GM19023 (cell line): Measurements from ENCODE around the gene DOCK4.

Source experiments
- ATAC-seq: cut with Tn5 transposase; IDR thresholded peaks from one replicate; pipeline ENCODE4 v1.9.1; 2021; ENCODE audit warnings: mild to moderate bottlenecking, moderate library complexity; ENCODE audit not compliant: unreplicated experiment

Gene DOCK4

GRCh38 chr7:111697771-111698170 is 508.4 kb downstream of the DOCK4 start:
- no peak for ATAC-seq

GRCh38 chr7:111694376-111694775 is 511.8 kb downstream of the DOCK4 start:
- no peak for ATAC-seq

- no peak for ATAC-seq
These were observed 515.7 kb downstream of the DOCK4 start for GRCh38 chr7:111690364-111691111.

- ATAC-seq: no peak
These were observed 520.9 kb downstream of the DOCK4 start for GRCh38 chr7:111685349-111685748.

DNA sequence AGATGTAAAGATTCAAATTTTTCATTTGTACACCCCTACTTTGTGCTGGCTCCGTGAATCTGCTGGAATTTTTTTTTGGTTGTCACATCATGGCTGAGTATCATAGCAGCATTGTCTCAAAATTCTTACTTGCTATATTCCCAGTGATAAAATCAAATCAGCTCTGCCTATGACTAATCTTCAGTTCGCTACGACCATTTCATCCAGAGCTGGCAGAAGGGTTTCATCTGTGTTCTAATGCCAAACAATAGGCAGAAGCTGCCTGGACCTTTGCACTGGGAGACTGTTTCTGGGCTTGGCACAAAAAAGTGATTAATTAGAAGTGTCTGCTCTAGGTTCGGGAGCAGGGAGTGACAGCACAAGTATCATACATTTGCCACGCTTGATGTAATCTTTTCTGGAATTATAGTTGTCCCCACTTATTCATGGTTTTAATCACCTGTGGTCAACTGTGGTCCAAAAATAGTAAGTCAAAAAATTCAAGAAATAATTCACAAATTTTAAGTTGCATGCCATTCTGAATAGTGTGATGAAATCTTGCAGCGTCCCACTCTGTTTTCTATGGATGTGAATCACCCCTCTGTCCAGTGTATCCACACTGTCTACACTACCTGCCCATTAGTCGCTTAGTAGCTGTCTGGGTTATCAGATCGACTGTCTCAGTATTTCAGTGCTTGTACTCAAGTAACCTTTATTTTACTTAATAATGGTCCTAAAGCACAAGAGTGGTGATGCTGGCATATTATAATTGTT is 523.4 kb downstream of the DOCK4 start:
- no peak for ATAC-seq

GRCh38 chr7:111681242-111681641 is 525.0 kb downstream of the DOCK4 start:
- no peak for ATAC-seq

DNA sequence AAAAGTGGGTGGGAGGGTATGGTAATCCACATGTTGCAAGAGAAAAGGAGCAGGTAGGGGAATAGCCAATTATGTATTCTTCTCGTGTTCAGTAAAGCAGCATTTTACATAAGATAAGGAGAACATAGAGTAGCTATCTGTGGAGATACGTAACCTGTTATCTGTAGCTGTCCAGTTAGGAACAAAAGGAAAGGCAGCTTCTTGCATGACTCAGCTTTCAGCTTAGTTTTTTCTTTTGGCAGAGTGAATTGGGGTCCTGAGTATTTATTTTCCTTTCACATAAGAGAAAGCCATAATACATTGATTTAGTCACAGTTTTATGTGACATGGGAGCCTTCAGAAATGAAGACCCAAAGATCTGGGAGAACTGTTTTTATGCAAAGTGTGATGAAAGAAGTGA is 527.2 kb downstream of the DOCK4 start:
- ATAC-seq: no peak

DNA sequence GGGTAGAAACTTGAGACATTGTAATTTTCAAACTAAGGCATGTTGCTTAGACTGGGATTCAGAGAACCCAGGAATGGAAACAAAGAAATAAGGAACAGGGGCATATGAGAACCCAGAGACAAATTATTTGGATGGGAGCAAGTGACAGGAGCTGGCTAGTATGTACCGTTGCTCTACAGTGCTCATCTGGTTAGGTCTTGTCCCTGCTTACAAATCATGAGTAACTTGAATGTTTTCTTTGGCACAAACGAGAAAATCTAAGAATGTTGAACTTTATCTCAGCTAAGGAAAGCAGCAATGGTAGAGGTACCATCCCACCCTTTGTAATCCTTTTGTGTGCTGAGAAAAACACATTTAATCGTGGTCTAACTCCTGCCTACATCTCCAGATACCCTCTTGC is 527.9 kb downstream of the DOCK4 start:
- no peak for ATAC-seq

GRCh38 chr7:111677848-111678247 is 528.4 kb downstream of the DOCK4 start:
- no peak for ATAC-seq

DNA sequence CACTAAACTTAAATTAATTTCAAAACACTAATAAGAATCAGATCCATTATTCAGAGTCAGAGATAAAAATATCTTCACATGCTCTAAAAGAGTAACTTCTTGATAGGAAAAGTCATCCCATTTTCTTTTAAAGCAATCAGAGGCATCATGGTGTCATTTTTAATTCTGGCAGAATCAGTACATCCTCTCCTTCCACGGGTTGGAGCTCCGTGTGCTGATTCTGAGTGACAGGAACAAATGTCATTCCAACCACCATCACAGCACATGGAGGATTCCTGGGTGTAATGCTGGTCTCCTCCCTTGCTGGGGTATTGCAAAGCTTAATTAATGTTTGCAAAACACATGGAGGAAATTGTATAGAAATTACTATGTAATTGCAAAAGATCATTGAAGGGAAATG is 529.4 kb downstream of the DOCK4 start:
- ATAC-seq: no peak
